Measurements from ENCODE around the gene ERC1. TPM values are rescaled to one million over a fixed set of nuclear protein-coding genes. Genes with fewer than 3 reads are reported as not detected.

The ERC1 gene
- total RNA-seq, 1 experiment from 2014 or later = 40.4 TPM

GRCh38 chr12:1544996-1545700 lies 554.1 kb downstream of the ERC1 start:
- in situ Hi-C loops (cut with HindIII; ENCODE audit: low pct_unique_long_range_greater_than_20kb, low sequenced_read_pairs) = no loop called here
- no peak for ATAC-seq
- TF ChIP-seq CTCF (IDR thresholded peaks at IDR 0.05) (no peak; the same call in 1 of the 2 replicates), REST (IDR thresholded peaks at IDR 0.05; ENCODE audit: insufficient read depth in 1 of 2, low read depth in 2 of 2, low read length in 1 of 2) (no peak), TCF7L2 (IDR thresholded peaks at IDR 0.05; ENCODE audit: low read depth, low read length) (no peak), SIN3A (IDR thresholded peaks at IDR 0.05; ENCODE audit: borderline replicate concordance, insufficient read depth, low read depth, low read length) (no peak), POLR2AphosphoS5 (IDR thresholded peaks at IDR 0.05; ENCODE audit: low read depth, low read length) (no peak)
- no peak for DNase-seq (ENCODE audit: low read depth, low spot score)
- Histone ChIP-seq H3K9me3 (ENCODE audit: control insufficient read depth, insufficient read depth, low read depth, low read length) (no peaks in the 10 kb centered on the region), H3K4me1 (ENCODE audit: control insufficient read depth, insufficient read depth, low read length) (peaks cover 3% of the 10 kb centered on the region), H3K27me3 (ENCODE audit: control insufficient read depth, insufficient read depth, low read length) (no peaks in the 10 kb centered on the region), H3K4me3 (ENCODE audit: low read depth in 2 of 2, low read length in 2 of 2) (no peak overlapping the region), H3K36me3 (ENCODE audit: control insufficient read depth, insufficient read depth, low read length) (no peaks in the 10 kb centered on the region), H3K27ac (ENCODE audit: low read length) (no peak overlapping the region)
- intact Hi-C loops (cut with micrococcal nuclease; ENCODE audit: unreplicated experiment) = no loop called here
- no TSS peak for BruUV-seq (replicated peaks)
- ChIA-PET CTCF (interaction anchor here (1.1 kb wide), 1 partner anchor 38 kb away, joined by 5 read pairs; no protein-coding TSS in a partner anchor), POLR2A (no interaction called here)

Other genes starting within 250 kb of the ERC1 start
- gene WNK1, start 238.6 kb upstream of the ERC1 start, total RNA-seq (2021; ENCODE audit: unreplicated experiment) = 181 TPM
- 15.8 TPM for gene RAD52, start 41.5 kb upstream of the ERC1 start, total RNA-seq (2021; ENCODE audit: unreplicated experiment)